HG02759 (cell line): Measurements from ENCODE around the gene WIZ.

Source experiments
- ATAC-seq: cut with Tn5 transposase; IDR thresholded peaks from one replicate; pipeline ENCODE4 v1.9.1; 2021; ENCODE audit warnings: mild to moderate bottlenecking, moderate library complexity; ENCODE audit not compliant: unreplicated experiment

The WIZ gene

GRCh38 chr19:15466851-15467733, 17.3 kb upstream of the WIZ start:
- ATAC-seq = peak; percentile 61

DNA sequence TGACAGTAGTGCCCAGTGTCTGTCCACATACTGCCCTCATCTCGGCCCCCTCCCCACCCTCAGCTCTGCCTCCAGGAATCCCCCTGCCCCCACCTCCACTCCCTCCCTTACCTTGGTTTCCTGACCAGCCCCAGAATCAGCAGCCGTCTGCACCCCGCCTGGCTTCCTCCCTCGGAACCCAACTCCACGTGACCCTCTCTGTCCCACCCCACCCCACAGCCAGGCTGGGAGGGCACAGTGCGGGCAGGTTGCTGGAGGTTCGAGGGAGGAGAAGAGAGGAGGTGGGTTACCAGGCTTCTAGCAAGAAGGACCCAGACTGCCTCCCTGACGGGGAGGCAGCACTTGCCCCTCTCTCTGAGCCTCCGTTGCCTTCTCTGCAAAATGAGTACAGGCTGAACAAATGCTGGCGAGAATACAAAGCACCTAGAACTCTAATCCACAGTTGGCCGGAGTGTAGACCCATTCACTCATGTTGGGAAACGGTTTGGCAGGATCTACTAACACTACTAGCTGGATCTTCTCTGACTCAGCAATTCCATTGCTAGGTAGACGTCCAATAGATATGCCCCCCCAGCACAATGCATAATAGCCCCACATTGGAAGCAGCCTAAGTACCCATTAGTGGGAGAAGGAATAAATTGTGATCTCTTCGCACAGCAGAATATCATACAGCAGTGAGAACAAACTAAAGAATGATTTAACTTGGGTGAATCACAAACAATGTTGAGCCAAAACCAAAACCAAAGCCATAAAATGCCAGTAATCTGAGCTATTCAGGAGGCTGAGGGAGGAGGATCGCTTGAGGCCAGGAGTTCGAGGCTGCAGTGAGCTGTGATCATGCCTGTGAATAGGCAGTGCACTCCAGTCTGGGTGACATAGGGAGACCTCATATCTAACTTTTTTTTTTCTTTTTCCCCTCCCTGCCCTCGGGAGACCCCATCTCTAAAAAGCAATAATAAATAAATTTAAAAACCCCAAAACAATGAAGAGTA, 14.9 kb upstream of the WIZ start, which contains the start of gene RASAL3:
TSS of gene RASAL3 (minus strand) at position 151 of the 992 bp plus-strand sequence. CDS start 186 bp downstream, outside the sequence.
- peak; percentile 54 for ATAC-seq

DNA sequence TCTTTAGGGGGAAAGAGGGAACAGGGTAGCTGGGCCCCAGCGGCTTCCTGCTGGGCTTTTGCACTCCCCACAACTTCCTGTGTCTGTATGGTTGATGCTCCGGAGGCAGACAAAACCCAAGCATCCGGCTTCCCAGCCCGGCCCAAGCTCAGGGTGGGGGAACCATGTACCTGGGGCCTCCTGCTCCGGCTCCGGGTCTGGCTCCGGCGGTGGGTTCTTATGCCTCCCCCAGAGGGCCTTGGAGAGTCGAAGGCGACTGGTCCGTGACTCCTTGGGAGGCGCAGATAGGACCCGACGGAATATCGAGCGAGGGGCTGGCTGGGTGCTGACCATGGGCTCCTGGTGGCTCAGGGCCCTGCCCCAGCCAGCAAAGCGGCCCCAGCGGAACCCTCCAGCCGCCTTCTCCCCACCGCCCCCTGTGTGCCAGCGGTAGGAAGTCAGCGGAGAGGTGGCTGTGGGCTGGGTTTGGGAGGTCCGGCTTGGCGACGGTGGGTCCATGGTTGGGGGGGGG, 14.2 kb upstream of the WIZ start:
- peak; percentile 48 for ATAC-seq

DNA sequence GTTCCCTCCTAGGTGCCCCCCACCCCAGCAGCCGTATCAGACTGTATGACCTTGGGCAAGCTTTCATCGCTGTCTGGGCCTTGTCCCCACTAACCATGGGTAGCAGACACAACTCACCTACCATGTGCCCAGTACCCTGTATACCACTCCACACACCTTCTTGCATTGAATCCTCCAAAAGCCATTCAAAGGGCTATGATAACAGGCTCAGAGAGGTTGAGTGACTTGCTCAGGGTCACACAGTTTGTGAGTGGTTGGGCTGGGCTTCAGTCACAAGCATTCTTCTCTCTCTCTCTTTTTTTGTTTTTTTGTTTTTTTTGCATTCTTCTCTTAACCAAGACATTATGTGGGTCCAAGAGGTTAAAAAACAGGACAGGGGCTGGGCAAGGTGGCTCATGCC, 11.9 kb upstream of the WIZ start:
- no peak for ATAC-seq

- ATAC-seq = no peak
Measured at GRCh38 chr19:15457701-15458484, 8.1 kb upstream of the WIZ start.

DNA sequence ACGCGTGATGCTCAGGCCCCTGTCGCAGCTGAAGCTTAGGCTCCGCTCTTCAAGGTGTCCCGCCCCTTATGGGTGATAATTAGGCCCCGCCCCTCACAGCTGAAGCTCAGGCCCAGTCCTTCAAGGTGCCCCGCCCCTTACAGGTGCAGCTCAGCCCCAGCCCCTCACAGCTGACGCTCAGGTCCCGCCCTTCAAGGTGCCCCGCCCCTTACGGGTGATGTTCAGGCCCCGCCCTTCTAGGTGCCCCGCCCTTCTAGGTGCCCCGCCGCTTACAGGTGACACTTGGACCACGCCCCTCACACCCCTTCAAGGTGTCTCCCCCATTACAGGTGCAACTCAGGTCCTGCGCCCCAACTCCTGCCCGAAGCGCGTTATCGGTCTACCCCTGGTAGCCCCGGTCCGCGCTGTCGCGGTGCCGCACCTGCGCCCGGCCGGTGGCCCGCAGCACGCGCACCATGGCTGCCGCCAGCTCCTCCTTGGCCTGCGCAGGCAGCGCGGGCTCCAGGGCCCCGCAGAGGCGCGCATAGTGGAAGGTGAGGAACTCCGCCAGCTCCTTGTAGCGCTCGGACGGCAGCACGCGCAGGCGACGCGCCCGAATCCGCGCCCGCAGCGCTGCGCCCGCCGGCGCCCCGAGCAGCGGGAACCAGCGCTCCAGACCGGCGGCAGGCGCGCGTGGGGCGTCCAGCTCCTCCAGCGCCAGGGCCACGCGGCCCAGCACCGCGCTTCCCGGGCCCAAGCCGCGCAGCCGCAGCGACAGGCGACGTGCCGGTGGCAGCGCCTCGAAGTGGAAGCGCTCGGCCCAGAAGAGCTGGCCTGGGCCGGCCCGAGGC, 7.3 kb upstream of the WIZ start:
- ATAC-seq = no peak

DNA sequence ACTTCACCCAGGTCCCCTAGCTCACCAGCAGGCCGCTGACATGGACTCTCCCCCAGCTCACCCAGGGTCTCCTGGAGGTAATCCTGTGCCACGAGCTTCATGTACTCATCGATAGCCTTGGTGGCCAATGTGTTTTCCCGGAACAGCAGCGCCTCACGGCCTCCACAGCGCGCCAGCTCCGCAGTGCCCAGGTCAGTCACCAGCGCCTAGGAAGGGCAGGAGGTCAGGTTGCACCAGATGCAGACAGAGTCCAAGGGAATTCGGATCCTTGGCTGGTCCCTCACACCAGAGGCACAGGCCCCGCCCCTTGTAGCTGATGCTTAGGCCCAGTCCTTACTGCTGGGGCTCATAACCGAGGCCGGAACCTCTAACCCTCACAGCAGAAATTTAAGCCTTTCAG, 6.7 kb upstream of the WIZ start:
- no peak for ATAC-seq

DNA sequence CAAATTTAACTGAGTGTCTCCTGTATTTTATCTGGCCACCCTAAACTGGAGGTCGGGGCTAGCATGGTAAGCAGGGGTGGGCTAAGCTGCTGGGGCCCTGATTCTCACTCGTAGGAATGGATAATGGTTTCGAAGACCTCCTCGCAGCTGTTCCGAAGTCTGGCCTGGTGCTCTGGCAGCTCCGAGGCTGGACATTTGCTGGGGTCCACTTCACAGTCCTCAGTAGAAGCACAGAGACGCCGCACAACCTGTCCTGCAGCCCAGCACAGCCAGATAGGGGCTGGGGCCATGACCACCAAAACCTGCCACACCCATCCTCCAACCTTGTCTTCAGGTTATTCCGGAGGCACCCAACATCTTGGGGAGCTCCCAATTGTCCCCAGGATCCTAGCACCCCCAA, 6.2 kb upstream of the WIZ start:
- no peak for ATAC-seq

DNA sequence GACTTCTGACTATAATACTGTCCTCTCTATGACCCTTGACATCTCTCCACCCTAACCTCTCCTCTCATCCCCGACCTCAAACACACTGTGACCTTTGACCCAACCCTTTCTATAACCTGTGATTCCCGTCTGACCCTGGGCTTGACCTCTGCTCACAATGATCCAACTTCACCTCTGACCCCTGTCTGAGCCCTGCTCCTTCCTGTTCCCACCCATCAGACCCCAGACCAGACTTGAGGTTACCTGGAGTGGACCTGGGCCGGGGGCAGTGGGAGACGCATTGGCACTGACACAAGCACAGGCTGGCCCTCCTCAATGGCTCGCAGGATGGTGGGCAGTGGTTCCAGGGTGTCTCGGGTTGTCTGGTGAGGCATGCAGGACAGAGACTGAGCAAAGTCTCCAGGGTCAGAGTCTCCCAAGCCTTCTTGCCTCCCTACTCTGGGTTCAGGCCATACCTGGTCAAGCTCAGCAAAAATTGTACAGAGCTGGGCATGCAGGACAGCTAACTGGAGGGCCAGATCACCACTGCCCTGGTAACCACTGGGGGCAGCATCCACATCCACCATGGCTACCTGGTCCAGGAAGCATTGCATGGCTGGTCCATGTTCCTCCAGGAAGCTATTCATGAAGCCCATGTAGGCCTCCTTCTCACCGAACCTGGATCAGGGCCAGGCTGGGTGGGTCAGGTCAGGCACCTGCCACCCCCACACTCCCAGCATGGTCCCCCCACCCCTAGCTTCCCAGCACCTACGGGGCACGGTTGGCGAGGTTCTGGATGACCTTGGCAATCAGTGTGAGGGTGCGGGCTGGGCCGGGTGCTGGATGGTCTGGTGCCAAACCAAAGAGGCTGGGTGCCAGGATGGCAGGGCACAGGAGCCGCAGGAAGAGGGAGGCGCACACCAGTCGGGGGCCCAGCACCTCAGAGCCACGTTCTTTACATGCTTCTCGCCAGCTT, 4.4 kb upstream of the WIZ start:
- no peak for ATAC-seq

- no peak for ATAC-seq
Measured at GRCh38 chr19:15453091-15453578, 3.4 kb upstream of the WIZ start.

DNA sequence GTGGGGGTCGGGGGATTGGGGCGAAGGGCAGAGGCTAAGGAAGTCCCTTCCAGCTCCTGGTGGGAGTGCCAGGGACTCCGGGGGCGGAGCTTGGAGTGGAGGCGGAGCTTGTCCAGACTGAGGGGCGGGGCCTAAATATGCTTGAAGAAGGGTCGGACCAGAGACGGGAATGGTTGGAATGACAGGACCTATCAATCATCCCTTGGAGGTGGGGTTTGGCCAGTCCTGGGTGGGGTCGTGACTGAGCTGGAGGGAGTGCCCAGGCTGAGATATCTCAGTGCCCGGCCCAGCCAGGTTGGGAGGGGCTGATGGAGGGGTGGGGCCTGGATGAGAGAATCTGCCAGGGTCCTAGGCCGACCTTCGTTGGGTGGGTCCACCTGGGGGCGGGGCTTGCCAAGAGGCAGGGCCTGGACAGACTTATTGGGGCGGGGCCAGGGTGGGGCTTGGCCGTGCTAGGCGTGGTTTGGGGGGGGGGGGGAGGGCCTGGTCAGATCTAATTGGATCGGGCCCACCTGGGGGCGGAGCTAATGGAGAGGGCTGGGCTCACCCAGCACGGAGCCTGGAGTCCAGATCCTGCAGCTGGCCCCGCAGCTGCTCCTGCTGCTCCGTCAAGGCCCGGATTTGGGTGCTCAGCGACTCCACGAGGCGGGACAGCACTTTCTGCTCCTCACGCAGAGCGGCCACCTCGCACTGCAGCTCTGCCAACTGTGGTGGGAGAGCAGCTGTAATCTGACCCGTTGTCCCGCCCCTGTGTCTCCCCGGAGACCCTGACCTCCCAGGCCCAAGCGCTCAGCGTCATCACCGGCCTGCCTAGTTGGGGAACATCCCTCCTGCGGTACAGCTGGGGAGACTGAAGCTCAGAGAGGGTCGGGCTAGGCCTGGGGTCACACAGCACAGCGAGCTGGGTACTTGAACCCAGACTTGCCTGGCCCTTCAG, 2.6 kb upstream of the WIZ start:
- no peak for ATAC-seq

- ATAC-seq = no peak
Measured at GRCh38 chr19:15450528-15450890, 753 bp upstream of the WIZ start.

GRCh38 chr19:15448778-15449619, 757 bp downstream of the WIZ start:
- ATAC-seq = peak; percentile 40

GRCh38 chr19:15448044-15448777, 1.5 kb downstream of the WIZ start:
- no peak for ATAC-seq

GRCh38 chr19:15447057-15447456, 2.7 kb downstream of the WIZ start:
- no peak for ATAC-seq
